GM18508 (cell line): ENCODE measurements around the gene PAX4.

Experiments used
- ATAC-seq: cut with Tn5 transposase; IDR thresholded peaks from one replicate; pipeline ENCODE4 v1.9.1; 2021; ENCODE audit warnings: moderate number of reproducible peaks; ENCODE audit not compliant: insufficient read depth, unreplicated experiment

The PAX4 gene

GRCh38 chr7:127632276-127632910 is 14.5 kb upstream of the PAX4 start:
- no peak for ATAC-seq

DNA sequence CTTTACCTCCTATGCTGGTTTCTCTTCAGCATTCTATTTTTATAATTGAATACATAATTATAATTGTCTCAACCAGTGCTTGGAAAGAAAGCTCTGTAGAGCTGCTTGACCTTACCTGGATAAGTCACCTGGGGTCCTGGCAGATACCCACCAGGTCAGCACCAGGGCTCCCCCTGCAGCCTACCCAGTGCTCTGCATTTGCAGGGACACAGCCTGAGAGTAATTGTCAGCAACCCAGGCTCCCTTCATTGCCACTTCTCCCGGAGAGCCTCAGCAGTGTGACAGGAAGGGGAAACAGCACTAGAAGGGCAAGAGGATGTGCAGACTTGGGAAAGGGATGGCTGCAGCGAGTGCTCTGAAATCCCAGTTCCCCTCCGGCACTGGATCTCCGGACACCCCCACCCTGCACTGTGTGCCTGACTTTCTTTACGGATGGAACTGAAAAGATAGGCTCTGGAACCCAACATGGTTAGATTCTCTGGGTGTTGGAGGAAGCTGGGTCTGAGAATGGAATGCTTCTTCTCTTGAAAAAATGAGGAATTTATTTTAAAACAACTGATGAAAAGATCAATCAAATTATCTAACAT is 11.4 kb upstream of the PAX4 start:
- ATAC-seq, result no peak

GRCh38 chr7:127628445-127628844 is 10.5 kb upstream of the PAX4 start:
- ATAC-seq, result no peak

DNA sequence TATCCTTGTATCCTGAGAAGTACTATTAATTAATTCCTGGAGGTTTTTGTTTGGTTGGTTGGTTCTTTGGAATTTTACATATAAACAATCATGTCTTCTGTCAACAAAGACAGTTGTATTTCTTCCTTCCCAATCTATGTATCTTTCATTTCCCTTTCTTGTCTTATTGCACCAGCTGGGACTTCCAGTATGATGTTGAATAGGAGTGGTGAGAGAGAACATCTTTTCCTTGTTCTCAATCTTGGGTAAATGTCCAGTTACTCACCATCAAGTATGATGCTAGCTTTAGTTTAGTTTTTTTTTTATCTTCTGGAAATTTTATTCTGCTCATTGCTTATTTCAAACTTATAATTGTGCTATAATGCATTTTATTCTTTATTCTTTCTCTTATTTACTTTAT is 7.4 kb upstream of the PAX4 start:
- no peak for ATAC-seq

DNA sequence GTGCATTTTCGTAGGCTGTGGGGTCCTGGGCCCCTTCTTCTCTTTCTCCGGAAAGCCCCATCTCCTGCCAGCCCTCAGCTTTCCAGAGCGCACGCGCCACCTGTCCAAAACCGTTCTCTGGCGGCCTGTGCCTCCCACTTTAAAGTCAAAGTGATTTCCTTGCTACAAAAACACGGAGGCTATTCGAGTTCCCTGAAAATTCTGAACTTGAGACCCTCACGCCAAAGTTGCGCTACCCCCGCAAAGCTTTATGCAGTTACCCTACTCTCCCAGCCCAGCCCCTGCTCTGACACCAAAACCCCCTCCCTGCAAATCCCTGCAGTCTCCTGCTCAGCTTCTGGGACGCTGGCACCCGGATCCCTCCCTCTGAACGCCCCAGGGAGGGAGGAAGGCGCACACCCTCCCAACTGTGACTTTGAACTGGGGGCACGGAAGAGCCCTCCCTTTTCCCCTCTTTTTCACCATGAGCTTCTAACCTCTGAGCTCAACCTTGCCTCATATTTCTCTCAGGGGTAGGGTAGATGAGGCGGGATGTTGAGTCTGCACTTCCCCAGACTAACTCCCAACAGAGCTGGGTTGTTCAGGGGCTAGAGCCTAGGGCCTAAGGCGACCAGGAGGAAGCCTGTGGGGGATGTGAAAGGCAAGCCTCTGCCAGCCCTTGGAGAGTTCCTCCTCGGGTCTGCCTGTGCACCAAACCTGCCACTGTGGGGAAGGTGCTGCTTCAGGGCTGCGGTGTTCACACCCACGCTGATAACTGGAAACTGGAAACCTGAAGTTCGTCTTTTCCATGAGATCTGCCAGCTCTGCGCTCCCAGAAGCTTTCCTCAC is 2.7 kb upstream of the PAX4 start:
- ATAC-seq, result no peak

GRCh38 chr7:127619681-127620405 is 1.9 kb upstream of the PAX4 start:
- ATAC-seq, result no peak

GRCh38 chr7:127618775-127619174 is 833 bp upstream of the PAX4 start:
- ATAC-seq, result no peak

- ATAC-seq, result no peak
Observed at GRCh38 chr7:127616724-127617123, 1.2 kb downstream of the PAX4 start.

GRCh38 chr7:127612263-127612662 is 5.7 kb downstream of the PAX4 start:
- ATAC-seq, result no peak

DNA sequence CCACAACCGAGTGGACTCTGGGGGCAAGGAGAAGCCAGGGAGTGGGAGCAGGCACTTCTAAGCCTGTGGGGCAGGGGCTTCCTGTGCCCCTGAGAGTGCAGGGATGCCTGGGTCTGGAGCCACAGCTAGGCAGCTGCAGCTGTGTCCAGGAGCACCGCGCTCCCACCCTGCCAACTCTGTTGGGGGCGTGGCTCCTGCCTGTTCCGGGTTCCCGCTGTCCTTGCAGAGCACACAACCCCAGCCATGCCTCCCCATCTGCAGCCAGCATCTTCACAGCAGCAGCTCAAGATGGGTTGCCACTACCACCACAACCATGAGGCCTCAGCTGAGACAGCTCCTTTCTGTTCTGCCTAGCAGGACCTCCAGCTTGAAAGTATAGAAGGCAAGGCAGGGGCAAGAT is 8.6 kb downstream of the PAX4 start:
- no peak for ATAC-seq

DNA sequence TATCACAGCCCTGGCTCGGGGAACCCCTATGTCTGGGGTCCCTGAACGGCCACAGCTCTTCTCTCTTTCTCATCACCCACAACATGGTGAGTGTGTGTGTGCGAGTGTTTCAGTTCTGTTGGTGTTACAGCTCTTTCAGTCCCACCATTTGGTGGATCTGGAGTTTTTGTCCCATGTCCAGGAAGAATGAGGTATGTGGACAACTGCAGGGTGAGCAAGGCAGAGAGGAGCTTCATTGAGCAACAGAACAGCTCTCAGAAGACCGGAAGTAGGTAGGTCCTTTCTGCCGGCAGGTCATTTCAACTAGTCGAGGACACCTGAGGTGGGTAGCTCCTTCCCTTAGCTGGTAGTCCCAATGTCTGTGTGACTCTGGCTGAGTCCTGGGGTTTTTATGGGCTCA is 9.5 kb downstream of the PAX4 start:
- no peak for ATAC-seq

GRCh38 chr7:127600885-127601284 is 17.1 kb downstream of the PAX4 start:
- ATAC-seq, result no peak

DNA sequence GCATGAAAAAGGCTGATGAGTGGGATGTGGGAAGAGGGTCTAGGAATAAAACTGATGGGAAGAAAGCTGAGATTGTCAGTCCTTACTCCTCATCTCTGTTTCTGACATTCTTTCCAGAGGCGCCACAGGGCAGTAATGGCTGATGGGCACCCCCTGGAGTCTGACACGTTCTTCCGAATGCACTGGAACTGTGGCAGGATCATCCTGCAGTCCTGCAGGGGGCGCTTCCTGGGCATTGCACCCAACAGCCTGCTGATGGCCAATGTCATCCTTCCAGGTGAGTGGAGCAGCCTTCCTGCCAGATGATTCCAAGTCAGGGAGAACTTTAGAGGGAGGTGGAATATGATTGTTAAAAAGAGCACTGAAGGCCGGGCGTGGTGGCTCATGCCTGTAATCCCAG is 19.6 kb downstream of the PAX4 start:
- no peak for ATAC-seq

DNA sequence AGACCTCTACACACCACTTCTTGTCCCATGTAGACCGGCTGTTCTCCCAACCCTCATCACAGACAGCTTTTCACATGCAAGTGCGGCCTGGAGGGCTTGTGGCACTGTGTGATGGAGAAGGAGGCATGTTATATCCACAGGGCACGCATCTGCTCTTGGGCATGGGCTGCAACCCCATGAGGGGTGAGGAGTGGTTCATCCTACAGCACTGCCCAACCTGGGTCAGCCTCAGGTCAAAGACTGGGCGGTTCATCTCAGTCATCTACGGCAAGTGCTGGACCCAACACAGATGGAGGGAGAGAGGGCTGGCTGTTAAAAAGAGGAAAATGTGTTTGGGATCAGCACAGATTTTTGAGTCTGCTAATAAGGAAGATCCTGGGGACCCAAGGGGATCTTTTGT is 22.2 kb downstream of the PAX4 start:
- no peak for ATAC-seq

DNA sequence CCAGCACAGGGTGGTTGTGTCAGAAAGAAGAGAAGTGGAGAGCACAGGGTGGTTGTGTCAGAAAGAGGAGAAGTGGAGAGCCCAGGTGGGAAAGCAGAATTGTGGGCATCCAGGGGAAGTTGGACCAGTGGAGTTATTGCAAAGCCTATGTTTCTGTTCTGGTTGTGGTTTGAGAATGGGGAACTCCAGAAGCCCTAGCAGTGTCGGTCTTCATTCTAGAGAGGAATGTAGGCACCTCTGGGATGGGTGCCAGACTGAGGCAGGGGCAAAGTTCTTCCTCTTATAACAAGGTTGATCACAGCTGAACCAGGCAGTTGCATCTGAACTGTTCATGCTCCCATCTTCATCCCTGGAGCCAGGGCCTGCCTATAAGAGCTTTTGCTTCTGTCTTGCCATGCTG is 23.5 kb downstream of the PAX4 start:
- no peak for ATAC-seq

GRCh38 chr7:127592550-127592949 is 25.4 kb downstream of the PAX4 start:
- no peak for ATAC-seq

GRCh38 chr7:127591591-127591990 is 26.4 kb downstream of the PAX4 start:
- no peak for ATAC-seq

- no peak for ATAC-seq
Observed at GRCh38 chr7:127591189-127591588, 26.8 kb downstream of the PAX4 start.

GRCh38 chr7:127589896-127590295 is 28.0 kb downstream of the PAX4 start:
- no peak for ATAC-seq

- ATAC-seq, result peak; percentile 2
Observed at GRCh38 chr7:127588697-127589482, 29.1 kb downstream of the PAX4 start.
